ENCODE data around the gene TNNT2. TPM values are rescaled to one million over a fixed set of nuclear protein-coding genes. Genes with fewer than 3 reads are reported as not detected.

The TNNT2 gene
- total and polyA plus RNA-seq, 4 donors, result 0.17 to 0.28 (median 0.25) TPM; not detected in 1

DNA sequence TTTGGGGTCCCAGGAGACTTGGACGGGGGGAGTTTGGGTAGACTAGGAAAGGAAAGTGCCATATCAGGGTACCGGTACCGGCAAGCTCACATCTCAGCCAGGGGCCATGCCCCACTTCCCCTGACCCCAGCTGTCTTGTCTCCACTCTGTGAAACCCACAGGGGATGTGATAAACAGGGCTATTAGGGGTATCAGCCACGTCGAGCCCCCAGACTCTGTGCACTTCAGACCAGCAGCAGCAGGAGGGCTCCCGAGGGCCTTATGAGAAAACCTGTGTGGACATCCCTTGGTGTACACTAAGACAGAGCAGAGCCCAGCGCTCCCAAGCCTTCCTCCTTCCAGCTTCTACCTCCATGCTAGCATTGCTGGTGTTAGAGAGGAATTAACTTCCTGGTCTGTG, 46.3 kb downstream of the TNNT2 start:
- no peak overlapping the region for H3K9ac ChIP-seq (ENCODE audit: low read depth in 1 of 2, low read length in 2 of 2)
- H3K4me1 ChIP-seq (ENCODE audit: control insufficient read depth in 4 of 4, insufficient read depth in 4 of 4, low read length in 3 of 4), result no peaks in the 10 kb centered on the region
- no peak overlapping the region for H3K4me3 ChIP-seq (ENCODE audit: low read depth in 1 of 3, low read length in 3 of 3)
- H3K36me3 ChIP-seq (ENCODE audit: control insufficient read depth in 4 of 4, insufficient read depth in 3 of 4, low read depth in 1 of 4, low read length in 3 of 4), result no peaks in the 10 kb centered on the region
- DNase-seq (ENCODE audit: low spot score), result no peak
- WGBS, result 86% methylated on average over 7 of the region's 7 CpGs
- H3K27me3 ChIP-seq (ENCODE audit: control insufficient read depth in 4 of 4, insufficient read depth in 4 of 4, low read length in 3 of 4), result no peaks in the 10 kb centered on the region
- H3K27ac ChIP-seq (ENCODE audit: low read depth in 1 of 2, low read length in 2 of 2), result no peak overlapping the region
- no peaks in the 10 kb centered on the region for H3K9me3 ChIP-seq (ENCODE audit: control insufficient read depth in 4 of 4, low read length in 3 of 4)
- TF ChIP-seq, protein P1, sequence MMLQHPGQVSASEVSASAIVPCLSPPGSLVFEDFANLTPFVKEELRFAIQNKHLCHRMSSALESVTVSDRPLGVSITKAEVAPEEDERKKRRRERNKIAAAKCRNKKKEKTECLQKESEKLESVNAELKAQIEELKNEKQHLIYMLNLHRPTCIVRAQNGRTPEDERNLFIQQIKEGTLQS (IDR thresholded peaks at IDR 0.05), result no peak
- TF ChIP-seq, protein P2, sequence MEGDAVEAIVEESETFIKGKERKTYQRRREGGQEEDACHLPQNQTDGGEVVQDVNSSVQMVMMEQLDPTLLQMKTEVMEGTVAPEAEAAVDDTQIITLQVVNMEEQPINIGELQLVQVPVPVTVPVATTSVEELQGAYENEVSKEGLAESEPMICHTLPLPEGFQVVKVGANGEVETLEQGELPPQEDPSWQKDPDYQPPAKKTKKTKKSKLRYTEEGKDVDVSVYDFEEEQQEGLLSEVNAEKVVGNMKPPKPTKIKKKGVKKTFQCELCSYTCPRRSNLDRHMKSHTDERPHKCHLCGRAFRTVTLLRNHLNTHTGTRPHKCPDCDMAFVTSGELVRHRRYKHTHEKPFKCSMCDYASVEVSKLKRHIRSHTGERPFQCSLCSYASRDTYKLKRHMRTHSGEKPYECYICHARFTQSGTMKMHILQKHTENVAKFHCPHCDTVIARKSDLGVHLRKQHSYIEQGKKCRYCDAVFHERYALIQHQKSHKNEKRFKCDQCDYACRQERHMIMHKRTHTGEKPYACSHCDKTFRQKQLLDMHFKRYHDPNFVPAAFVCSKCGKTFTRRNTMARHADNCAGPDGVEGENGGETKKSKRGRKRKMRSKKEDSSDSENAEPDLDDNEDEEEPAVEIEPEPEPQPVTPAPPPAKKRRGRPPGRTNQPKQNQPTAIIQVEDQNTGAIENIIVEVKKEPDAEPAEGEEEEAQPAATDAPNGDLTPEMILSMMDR (IDR thresholded peaks at IDR 0.05; ENCODE audit: low read depth, low read length, missing input control), result no peak
- TF ChIP-seq, protein P3, sequence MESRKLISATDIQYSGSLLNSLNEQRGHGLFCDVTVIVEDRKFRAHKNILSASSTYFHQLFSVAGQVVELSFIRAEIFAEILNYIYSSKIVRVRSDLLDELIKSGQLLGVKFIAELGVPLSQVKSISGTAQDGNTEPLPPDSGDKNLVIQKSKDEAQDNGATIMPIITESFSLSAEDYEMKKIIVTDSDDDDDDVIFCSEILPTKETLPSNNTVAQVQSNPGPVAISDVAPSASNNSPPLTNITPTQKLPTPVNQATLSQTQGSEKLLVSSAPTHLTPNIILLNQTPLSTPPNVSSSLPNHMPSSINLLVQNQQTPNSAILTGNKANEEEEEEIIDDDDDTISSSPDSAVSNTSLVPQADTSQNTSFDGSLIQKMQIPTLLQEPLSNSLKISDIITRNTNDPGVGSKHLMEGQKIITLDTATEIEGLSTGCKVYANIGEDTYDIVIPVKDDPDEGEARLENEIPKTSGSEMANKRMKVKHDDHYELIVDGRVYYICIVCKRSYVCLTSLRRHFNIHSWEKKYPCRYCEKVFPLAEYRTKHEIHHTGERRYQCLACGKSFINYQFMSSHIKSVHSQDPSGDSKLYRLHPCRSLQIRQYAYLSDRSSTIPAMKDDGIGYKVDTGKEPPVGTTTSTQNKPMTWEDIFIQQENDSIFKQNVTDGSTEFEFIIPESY (IDR thresholded peaks at IDR 0.05), result no peak
- TF ChIP-seq YY1 (IDR thresholded peaks at IDR 0.05) (no peak), GABPA (IDR thresholded peaks at IDR 0.05 in 1 of 2, conservative IDR thresholded peaks at IDR 0.05 in 1 of 2) (no peak), JUND (IDR thresholded peaks at IDR 0.05) (no peak), RAD21 (IDR thresholded peaks at IDR 0.05) (no peak), SP1 (IDR thresholded peaks at IDR 0.05) (no peak), HNF4A (conservative IDR thresholded peaks at IDR 0.05) (no peak), EGR1 (IDR thresholded peaks at IDR 0.05; ENCODE audit: low read depth in 2 of 2) (no peak)
- TF ChIP-seq, protein P4, sequence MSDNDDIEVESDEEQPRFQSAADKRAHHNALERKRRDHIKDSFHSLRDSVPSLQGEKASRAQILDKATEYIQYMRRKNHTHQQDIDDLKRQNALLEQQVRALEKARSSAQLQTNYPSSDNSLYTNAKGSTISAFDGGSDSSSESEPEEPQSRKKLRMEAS (IDR thresholded peaks at IDR 0.05), result no peak
- TF ChIP-seq, protein P5, sequence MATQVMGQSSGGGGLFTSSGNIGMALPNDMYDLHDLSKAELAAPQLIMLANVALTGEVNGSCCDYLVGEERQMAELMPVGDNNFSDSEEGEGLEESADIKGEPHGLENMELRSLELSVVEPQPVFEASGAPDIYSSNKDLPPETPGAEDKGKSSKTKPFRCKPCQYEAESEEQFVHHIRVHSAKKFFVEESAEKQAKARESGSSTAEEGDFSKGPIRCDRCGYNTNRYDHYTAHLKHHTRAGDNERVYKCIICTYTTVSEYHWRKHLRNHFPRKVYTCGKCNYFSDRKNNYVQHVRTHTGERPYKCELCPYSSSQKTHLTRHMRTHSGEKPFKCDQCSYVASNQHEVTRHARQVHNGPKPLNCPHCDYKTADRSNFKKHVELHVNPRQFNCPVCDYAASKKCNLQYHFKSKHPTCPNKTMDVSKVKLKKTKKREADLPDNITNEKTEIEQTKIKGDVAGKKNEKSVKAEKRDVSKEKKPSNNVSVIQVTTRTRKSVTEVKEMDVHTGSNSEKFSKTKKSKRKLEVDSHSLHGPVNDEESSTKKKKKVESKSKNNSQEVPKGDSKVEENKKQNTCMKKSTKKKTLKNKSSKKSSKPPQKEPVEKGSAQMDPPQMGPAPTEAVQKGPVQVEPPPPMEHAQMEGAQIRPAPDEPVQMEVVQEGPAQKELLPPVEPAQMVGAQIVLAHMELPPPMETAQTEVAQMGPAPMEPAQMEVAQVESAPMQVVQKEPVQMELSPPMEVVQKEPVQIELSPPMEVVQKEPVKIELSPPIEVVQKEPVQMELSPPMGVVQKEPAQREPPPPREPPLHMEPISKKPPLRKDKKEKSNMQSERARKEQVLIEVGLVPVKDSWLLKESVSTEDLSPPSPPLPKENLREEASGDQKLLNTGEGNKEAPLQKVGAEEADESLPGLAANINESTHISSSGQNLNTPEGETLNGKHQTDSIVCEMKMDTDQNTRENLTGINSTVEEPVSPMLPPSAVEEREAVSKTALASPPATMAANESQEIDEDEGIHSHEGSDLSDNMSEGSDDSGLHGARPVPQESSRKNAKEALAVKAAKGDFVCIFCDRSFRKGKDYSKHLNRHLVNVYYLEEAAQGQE (IDR thresholded peaks at IDR 0.05), result no peak

DNA sequence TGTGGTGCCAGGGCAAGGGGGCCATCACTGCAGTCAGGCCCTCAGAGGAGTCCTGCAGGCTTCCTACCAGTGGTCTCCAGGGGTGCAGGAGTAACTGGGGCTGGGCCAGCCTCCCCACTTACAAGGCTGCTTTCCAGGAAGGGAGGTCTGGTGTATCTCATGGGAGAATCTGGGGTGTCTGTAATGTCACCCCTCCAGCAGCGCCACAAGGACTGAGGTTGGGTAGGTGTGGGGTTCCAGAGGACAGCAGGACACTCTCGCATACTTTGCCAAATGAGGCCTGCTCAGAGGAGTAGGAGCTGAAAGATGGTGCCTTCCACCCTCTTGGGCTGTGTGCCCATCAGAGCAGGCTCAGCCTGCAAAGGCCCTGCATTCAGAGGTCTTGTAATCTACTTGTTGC, 46.9 kb downstream of the TNNT2 start:
- Histone ChIP-seq H3K9me3 (ENCODE audit: control insufficient read depth in 4 of 4, low read length in 3 of 4) (no peaks in the 10 kb centered on the region), H3K36me3 (ENCODE audit: control insufficient read depth in 4 of 4, insufficient read depth in 3 of 4, low read depth in 1 of 4, low read length in 3 of 4) (no peaks in the 10 kb centered on the region), H3K9ac (ENCODE audit: low read depth in 1 of 2, low read length in 2 of 2) (no peak overlapping the region), H3K27me3 (ENCODE audit: control insufficient read depth in 4 of 4, insufficient read depth in 4 of 4, low read length in 3 of 4) (no peaks in the 10 kb centered on the region), H3K4me3 (ENCODE audit: low read depth in 1 of 3, low read length in 3 of 3) (no peak overlapping the region), H3K27ac (ENCODE audit: low read depth in 1 of 2, low read length in 2 of 2) (no peak overlapping the region), H3K4me1 (ENCODE audit: control insufficient read depth in 4 of 4, insufficient read depth in 4 of 4, low read length in 3 of 4) (no peaks in the 10 kb centered on the region)
- no peak for DNase-seq (ENCODE audit: low spot score)
- WGBS, result 98% methylated on average over 2 of the region's 2 CpGs
- TF ChIP-seq, protein P1 (IDR thresholded peaks at IDR 0.05), result no peak
- TF ChIP-seq, protein P5 (IDR thresholded peaks at IDR 0.05), result no peak
- TF ChIP-seq TAF1 (conservative IDR thresholded peaks at IDR 0.05) (no peak), FOXA2 (IDR thresholded peaks at IDR 0.05) (no peak)
